Measurements from ENCODE around the gene A2M. TPM values are rescaled to one million over a fixed set of nuclear protein-coding genes. Genes with fewer than 3 reads are reported as not detected.
A peak's percentile ranks its signal among the peaks of the same experiment; 100 is the strongest.

Gene A2M
- total and polyA plus RNA-seq, 4 donors: 1,731 to 2,622 (median 2,052) TPM

GRCh38 chr12:9106610-9107541 is 8.8 kb downstream of the A2M start:
- Histone ChIP-seq H3K36me3 (ENCODE audit: control insufficient read depth in 4 of 4, insufficient read depth in 3 of 4, low read depth in 1 of 4, low read length in 3 of 4) (peaks cover 20 to 85% (median 69%) of the 10 kb centered on the region in 4 donors), H3K4me3 (ENCODE audit: low read depth in 1 of 3, low read length in 3 of 3) (no peak overlapping the region), H3K4me1 (ENCODE audit: control insufficient read depth in 4 of 4, insufficient read depth in 4 of 4, low read length in 3 of 4) (peaks cover 0 to 9% (median 1%) of the 10 kb centered on the region in 4 donors), H3K9ac (ENCODE audit: low read depth in 1 of 2, low read length in 2 of 2) (no peak overlapping the region), H3K9me3 (ENCODE audit: control insufficient read depth in 4 of 4, low read length in 3 of 4) (no peaks in the 10 kb centered on the region), H3K27ac (ENCODE audit: low read depth in 1 of 2, low read length in 2 of 2) (no peak overlapping the region), H3K27me3 (ENCODE audit: control insufficient read depth in 4 of 4, insufficient read depth in 4 of 4, low read length in 3 of 4) (no peaks in the 10 kb centered on the region)
- no peak for TF ChIP-seq GABPA (IDR thresholded peaks at IDR 0.05 in 1 of 2, conservative IDR thresholded peaks at IDR 0.05 in 1 of 2)
- TF ChIP-seq EGR1 (IDR thresholded peaks at IDR 0.05; ENCODE audit: low read depth in 2 of 2): no peak
- no peak for TF ChIP-seq NR2F2 (IDR thresholded peaks at IDR 0.05)
- no peak for TF ChIP-seq YY1 (IDR thresholded peaks at IDR 0.05)
- peak in 1 of 2 donors; percentile 12 for TF ChIP-seq HNF4A (conservative IDR thresholded peaks at IDR 0.05)
- WGBS: 96% methylated on average over 11 of the region's 11 CpGs
- DNase-seq (ENCODE audit: low spot score): no peak

GRCh38 chr12:9106067-9106466 is 9.7 kb downstream of the A2M start:
- Histone ChIP-seq H3K27ac (ENCODE audit: low read depth in 1 of 2, low read length in 2 of 2) (no peak overlapping the region), H3K9me3 (ENCODE audit: control insufficient read depth in 4 of 4, low read length in 3 of 4) (no peaks in the 10 kb centered on the region), H3K9ac (ENCODE audit: low read depth in 1 of 2, low read length in 2 of 2) (no peak overlapping the region), H3K36me3 (ENCODE audit: control insufficient read depth in 4 of 4, insufficient read depth in 3 of 4, low read depth in 1 of 4, low read length in 3 of 4) (peaks cover 20 to 86% (median 73%) of the 10 kb centered on the region in 4 donors), H3K4me1 (ENCODE audit: control insufficient read depth in 4 of 4, insufficient read depth in 4 of 4, low read length in 3 of 4) (peaks cover 0 to 6% (median 1%) of the 10 kb centered on the region in 4 donors), H3K4me3 (ENCODE audit: low read depth in 1 of 3, low read length in 3 of 3) (no peak overlapping the region), H3K27me3 (ENCODE audit: control insufficient read depth in 4 of 4, insufficient read depth in 4 of 4, low read length in 3 of 4) (no peaks in the 10 kb centered on the region)
- WGBS: 79% methylated on average over 1 of the region's 1 CpG
- DNase-seq (ENCODE audit: low spot score): no peak
- no peak for TF ChIP-seq RAD21 (IDR thresholded peaks at IDR 0.05)
- no peak for TF ChIP-seq CTCF (IDR thresholded peaks at IDR 0.05; ENCODE audit: low read depth, low read length, missing input control)
- TF ChIP-seq, protein P1, sequence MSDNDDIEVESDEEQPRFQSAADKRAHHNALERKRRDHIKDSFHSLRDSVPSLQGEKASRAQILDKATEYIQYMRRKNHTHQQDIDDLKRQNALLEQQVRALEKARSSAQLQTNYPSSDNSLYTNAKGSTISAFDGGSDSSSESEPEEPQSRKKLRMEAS (IDR thresholded peaks at IDR 0.05): no peak
- no peak for TF ChIP-seq REST (IDR thresholded peaks at IDR 0.05)
- TF ChIP-seq SP1 (IDR thresholded peaks at IDR 0.05): no peak
- no peak for TF ChIP-seq FOXA2 (IDR thresholded peaks at IDR 0.05)
- no peak for TF ChIP-seq HNF4A (conservative IDR thresholded peaks at IDR 0.05)
- no peak for TF ChIP-seq EGR1 (IDR thresholded peaks at IDR 0.05; ENCODE audit: low read depth in 2 of 2)
- TF ChIP-seq, protein P2, sequence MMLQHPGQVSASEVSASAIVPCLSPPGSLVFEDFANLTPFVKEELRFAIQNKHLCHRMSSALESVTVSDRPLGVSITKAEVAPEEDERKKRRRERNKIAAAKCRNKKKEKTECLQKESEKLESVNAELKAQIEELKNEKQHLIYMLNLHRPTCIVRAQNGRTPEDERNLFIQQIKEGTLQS (IDR thresholded peaks at IDR 0.05): no peak
- TF ChIP-seq HNF4G (IDR thresholded peaks at IDR 0.05): no peak
- TF ChIP-seq TAF1 (conservative IDR thresholded peaks at IDR 0.05): no peak
- no peak for TF ChIP-seq JUND (IDR thresholded peaks at IDR 0.05)
- TF ChIP-seq GABPA (IDR thresholded peaks at IDR 0.05 in 1 of 2, conservative IDR thresholded peaks at IDR 0.05 in 1 of 2): no peak
- TF ChIP-seq YY1 (IDR thresholded peaks at IDR 0.05): no peak
- no peak for TF ChIP-seq FOXA1 (IDR thresholded peaks at IDR 0.05)
- TF ChIP-seq NR2F2 (IDR thresholded peaks at IDR 0.05): no peak
- TF ChIP-seq, protein P3, sequence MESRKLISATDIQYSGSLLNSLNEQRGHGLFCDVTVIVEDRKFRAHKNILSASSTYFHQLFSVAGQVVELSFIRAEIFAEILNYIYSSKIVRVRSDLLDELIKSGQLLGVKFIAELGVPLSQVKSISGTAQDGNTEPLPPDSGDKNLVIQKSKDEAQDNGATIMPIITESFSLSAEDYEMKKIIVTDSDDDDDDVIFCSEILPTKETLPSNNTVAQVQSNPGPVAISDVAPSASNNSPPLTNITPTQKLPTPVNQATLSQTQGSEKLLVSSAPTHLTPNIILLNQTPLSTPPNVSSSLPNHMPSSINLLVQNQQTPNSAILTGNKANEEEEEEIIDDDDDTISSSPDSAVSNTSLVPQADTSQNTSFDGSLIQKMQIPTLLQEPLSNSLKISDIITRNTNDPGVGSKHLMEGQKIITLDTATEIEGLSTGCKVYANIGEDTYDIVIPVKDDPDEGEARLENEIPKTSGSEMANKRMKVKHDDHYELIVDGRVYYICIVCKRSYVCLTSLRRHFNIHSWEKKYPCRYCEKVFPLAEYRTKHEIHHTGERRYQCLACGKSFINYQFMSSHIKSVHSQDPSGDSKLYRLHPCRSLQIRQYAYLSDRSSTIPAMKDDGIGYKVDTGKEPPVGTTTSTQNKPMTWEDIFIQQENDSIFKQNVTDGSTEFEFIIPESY (IDR thresholded peaks at IDR 0.05): no peak

All from liver (tissue), 9 donors.